ENCODE measurements around the gene SWAP70.

Gene SWAP70

GRCh38 chr11:9651899-9652748 lies 11.8 kb upstream of the SWAP70 start:
- DNase-seq, result no peak

GRCh38 chr11:9653871-9654270 lies 10.0 kb upstream of the SWAP70 start:
- no peak for DNase-seq

DNA sequence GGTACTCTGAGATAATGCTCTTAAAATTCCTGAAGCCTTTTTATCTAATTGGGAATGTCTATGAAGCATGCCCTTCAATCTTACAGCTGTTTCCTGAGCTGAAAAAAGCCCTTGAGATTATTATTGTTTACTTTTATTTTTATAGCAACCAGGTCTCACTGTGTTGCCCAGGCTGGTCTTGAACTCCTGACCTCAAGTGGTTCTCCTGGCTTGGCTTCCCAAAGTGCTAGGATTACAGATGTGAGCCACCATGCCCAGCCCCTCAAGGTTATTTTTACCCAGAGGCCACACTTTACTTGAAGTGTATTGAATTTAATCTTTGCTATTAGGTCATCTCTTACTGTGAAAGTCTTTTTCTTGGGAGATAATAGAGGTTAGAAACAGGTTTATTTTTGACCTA lies 7.0 kb upstream of the SWAP70 start:
- no peak for DNase-seq

- no peak for DNase-seq
Measured at GRCh38 chr11:9657531-9657930, 6.3 kb upstream of the SWAP70 start.

DNA sequence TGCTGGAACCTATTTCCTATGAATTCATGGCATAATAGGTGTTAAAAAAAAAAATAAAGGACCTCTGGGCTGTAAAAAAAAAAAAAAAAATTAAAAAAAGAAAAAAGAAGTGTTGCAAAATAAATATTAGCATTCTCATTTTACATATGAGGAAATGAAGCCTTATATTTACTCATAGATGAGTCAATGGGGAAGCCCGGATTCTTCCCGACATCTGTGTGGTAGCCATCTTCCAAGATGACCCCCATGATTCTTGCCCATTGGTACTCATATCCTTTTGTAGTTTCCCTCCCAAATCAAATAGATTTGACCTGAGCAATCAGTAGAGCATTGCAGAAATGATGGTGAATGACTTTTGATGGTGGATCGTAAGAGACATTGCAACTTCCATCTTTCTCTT lies 3.0 kb upstream of the SWAP70 start:
- DNase-seq, result no peak

DNA sequence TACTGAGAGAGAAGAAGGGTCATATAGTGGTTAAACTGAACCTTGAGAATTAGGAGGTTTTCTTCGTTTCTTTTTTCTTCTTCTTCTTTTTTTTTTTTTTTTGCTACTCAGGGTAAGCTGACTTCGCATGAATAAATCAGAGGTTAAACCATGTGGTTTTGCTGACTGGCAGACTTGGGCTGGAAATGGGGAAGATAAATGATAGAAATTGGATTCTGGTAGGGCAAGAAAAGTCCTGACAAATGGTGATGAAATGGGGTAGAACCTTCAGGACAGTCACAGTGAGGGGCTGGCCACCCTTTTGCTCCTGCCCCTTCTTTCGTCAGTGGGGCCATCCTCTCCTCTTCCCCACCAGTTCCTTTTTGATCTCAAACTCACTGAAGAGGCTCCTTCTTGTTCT lies 1.6 kb upstream of the SWAP70 start:
- no peak for DNase-seq

- DNase-seq, result peak; percentile 15
Measured at GRCh38 chr11:9664276-9665171, 647 bp downstream of the SWAP70 start.

DNA sequence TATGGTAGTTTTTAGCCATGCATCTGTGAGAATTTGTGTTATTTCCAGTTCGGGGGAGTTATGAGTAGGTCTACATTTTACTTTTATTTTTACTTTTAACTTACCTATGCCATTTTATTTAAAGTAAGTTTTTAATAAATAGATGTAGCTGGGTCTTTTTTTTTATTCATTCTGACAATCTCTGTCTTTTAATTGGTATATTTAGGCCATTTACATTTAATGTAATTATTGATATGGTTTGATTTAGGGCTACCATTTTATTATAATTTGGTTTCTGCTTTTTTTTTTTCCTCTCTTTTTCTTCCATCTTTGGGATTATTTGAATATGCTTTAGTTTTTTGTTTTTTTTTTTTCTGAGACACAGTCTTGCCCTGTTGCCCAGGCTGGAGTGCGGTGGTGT lies 1.9 kb downstream of the SWAP70 start:
- no peak for DNase-seq

DNA sequence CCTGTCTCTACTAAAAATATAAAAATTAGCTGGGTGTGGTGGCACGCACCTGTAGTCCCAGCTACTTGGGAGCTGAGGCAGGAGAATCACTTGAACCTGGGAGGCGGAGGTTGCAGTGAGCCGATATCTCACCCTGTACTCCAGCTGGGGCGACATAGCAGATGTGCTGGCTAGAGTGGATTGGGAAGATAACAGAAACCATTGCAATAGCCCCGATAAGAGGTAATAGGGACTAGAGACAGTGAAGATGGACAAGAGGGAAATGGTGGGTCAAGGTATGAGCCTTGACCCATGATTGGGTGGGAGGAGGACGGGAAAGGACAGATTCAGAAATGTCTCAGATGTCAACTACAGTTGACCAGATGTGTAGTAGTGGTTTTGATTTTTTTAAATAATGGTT lies 6.1 kb downstream of the SWAP70 start:
- no peak for DNase-seq

- no peak for DNase-seq
Measured at GRCh38 chr11:9672288-9672916, 8.5 kb downstream of the SWAP70 start.

GRCh38 chr11:9672918-9673317 lies 9.0 kb downstream of the SWAP70 start:
- no peak for DNase-seq

- no peak for DNase-seq
Measured at GRCh38 chr11:9675691-9676090, 11.8 kb downstream of the SWAP70 start.

GRCh38 chr11:9677951-9678350 lies 14.1 kb downstream of the SWAP70 start:
- no peak for DNase-seq

DNA sequence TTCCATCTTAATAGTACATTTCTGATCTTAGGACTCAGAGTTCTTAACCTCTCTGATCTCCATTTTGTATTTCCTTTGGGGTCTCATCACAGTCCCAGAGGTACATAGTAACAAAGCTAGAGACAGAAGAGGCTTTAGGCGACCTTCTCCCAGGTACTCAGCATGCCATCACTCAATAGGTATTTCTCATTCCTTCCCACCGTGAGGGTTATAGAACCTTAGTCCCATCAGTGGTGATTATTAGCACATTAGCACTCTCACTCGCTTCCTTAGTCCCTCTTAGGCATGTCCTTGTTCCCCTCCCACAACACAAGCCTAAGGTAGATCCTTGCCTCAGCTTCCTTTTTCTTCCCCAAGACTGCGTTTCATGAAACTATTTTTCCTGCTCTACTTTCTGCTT lies 14.7 kb downstream of the SWAP70 start:
- no peak for DNase-seq

DNA sequence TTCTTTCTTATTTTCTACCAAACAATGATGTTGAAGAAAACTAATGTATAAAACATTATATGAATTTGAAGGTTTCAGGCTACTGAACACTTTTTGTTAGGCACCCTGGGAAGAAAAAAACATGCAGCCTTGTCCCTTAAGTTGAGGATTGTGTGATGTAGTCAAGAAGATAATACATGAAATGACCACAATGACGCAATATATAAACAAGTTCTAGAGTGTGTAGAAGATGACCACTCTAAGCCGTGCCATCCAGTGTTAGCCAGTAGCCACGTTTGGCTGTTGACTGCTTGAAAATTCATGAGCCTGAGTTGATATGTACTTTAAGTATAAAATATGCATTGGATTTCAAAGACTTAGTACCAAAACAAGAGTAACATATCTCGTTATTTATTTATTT lies 16.2 kb downstream of the SWAP70 start:
- DNase-seq, result no peak

- DNase-seq, result no peak
Measured at GRCh38 chr11:9681583-9682372, 17.9 kb downstream of the SWAP70 start.

GRCh38 chr11:9687711-9688477 lies 24.0 kb downstream of the SWAP70 start:
- DNase-seq, result peak; percentile 15

DNA sequence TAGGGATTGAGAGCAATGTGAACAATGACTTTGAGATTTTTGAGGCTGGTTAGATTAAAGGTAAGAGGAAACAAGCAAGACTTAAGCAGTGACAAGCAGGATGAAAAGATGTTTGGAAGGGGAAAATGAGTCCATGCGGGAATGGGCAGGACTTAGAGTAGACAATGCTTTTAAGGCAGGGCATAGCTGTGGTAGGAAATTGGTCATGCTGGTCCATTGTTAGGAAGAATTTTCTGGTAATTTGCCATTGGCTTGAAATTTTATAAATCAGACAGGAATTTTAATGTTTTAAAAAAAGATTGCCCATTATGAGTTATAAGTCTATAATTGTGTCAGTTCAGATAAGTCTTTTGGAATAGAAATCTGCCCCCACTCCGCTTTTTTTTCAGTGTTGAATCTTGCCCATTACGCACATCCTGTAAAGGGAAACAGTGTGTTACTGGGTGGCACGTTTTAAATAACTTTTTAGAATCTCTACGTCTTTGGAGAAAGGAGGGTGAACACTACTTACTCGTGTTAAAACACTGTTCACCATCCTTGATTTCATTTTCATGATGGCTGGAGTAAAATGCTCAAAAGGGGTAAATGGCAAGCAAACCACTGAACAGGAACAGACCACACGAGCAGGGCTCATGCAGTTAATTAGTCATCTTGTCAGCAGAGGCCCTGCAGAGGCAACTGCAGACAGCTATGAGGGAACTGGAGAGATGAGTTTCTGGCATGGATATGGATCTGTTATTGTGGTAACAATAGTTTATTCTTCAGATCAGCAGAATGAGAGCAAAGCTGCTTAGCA lies 25.0 kb downstream of the SWAP70 start:
- DNase-seq, result peak; percentile 32

DNA sequence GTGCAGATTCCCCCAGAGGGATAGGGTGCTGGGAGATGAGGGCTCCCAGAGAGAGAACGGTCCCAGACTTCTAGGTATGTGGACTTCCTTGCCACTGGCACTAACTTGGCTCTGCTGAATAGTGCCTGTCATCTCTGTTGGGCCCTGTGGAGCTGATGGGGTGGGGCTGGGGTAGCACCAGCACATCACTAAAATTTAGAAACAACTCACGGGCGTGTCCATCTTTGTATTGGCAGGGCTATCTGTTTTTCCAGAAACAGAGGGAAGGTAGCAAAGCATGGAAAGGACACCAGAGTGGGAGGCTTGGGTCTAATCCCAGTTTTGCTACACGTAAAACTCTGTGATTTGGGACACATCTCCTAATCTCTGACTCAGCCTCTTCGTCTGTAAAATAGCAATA lies 25.8 kb downstream of the SWAP70 start:
- no peak for DNase-seq

- DNase-seq, result no peak
Measured at GRCh38 chr11:9691865-9692264, 28.0 kb downstream of the SWAP70 start.

GRCh38 chr11:9692691-9693090 lies 28.8 kb downstream of the SWAP70 start:
- DNase-seq, result no peak
